Glutamatergic neuron (in vitro differentiated cells): Measurements from ENCODE around the gene TMEM232. TPM values are rescaled to one million over a fixed set of nuclear protein-coding genes. Genes with fewer than 3 reads are reported as not detected.

Experiments used
- DNase-seq: peaks from one replicate; pipeline ENCODE4 v3.0.0; 2022
- H3K27ac Mint-ChIP-seq: one replicate; pipeline ENCODE4 v1.8.0; 2020; ENCODE audit warnings: mild to moderate bottlenecking, mixed read lengths, inconsistent platforms; ENCODE audit not compliant: unreplicated experiment
- H3K27me3 Mint-ChIP-seq: one replicate; pipeline ENCODE4 v1.8.0; 2020; ENCODE audit warnings: mild to moderate bottlenecking, moderate library complexity, mixed read lengths, inconsistent platforms; ENCODE audit not compliant: unreplicated experiment
- H3K36me3 Mint-ChIP-seq: one replicate; pipeline ENCODE4 v1.8.0; 2020; ENCODE audit warnings: mild to moderate bottlenecking, mixed read lengths, inconsistent platforms; ENCODE audit not compliant: unreplicated experiment
- H3K4me1 Mint-ChIP-seq: one replicate; pipeline ENCODE4 v1.8.0; 2020; ENCODE audit warnings: mild to moderate bottlenecking, low read depth, mixed read lengths, inconsistent platforms; ENCODE audit not compliant: unreplicated experiment
- H3K4me3 Mint-ChIP-seq: one replicate; pipeline ENCODE4 v1.8.0; 2020; ENCODE audit warnings: mild to moderate bottlenecking, mixed read lengths, inconsistent platforms; ENCODE audit not compliant: unreplicated experiment
- H3K9me3 Mint-ChIP-seq: one replicate; pipeline ENCODE4 v1.8.0; 2020; ENCODE audit warnings: mild to moderate bottlenecking, moderate library complexity, mixed read lengths, inconsistent platforms; ENCODE audit not compliant: unreplicated experiment
- microRNA-seq: library from miRNA; unstranded; fragments of <30 nt; microRNA quantifications from one replicate; pipeline ENCODE4, GENCODE V29; 2020; ENCODE audit not compliant: unreplicated experiment
- total RNA-seq: library from RNA; stranded (reverse); fragmentation: NEBNext Ultra II Directional; extraction: Animal tissue kit (Norgen Biotek cat#: 25700); gene quantifications from one replicate; pipeline ENCODE4 v1.2.1, GENCODE V29; 2021; ENCODE audit not compliant: unreplicated experiment
- TF ChIP-seq, protein P1 (sequence below): fragments of 200-600 bp; sonication (generic); IDR thresholded peaks from one replicate; pipeline ENCODE4 v1.5.0; 2021; ENCODE audit not compliant: partially characterized antibody, unreplicated experiment

TMEM232 gene
- total RNA-seq, 1 donor from 2014 or later: 5.3 TPM

DNA sequence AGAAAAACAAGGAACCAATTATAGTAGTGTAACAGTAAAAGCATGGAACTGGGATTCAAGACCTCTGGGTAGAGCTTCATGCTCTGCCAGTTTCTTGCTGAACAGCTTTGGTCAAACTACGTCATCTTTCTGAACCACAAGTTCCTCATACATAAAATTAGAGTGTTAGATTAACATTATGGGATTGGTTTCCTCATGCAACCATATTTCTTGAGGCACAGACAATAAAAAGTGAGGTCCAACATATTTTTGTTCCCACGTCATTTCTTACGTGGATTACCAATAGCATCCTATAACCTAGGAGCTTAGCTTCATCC lies 354.8 kb downstream of the TMEM232 start:
- TF ChIP-seq, protein P1, sequence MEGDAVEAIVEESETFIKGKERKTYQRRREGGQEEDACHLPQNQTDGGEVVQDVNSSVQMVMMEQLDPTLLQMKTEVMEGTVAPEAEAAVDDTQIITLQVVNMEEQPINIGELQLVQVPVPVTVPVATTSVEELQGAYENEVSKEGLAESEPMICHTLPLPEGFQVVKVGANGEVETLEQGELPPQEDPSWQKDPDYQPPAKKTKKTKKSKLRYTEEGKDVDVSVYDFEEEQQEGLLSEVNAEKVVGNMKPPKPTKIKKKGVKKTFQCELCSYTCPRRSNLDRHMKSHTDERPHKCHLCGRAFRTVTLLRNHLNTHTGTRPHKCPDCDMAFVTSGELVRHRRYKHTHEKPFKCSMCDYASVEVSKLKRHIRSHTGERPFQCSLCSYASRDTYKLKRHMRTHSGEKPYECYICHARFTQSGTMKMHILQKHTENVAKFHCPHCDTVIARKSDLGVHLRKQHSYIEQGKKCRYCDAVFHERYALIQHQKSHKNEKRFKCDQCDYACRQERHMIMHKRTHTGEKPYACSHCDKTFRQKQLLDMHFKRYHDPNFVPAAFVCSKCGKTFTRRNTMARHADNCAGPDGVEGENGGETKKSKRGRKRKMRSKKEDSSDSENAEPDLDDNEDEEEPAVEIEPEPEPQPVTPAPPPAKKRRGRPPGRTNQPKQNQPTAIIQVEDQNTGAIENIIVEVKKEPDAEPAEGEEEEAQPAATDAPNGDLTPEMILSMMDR: no peak
- no peaks in the 10 kb centered on the region for H3K4me1 Mint-ChIP-seq
- no peaks in the 10 kb centered on the region for H3K9me3 Mint-ChIP-seq
- no peaks in the 10 kb centered on the region for H3K36me3 Mint-ChIP-seq
- no peak overlapping the region for H3K4me3 Mint-ChIP-seq
- DNase-seq: no peak
- no peaks in the 10 kb centered on the region for H3K27me3 Mint-ChIP-seq
- H3K27ac Mint-ChIP-seq: no peak overlapping the region

DNA sequence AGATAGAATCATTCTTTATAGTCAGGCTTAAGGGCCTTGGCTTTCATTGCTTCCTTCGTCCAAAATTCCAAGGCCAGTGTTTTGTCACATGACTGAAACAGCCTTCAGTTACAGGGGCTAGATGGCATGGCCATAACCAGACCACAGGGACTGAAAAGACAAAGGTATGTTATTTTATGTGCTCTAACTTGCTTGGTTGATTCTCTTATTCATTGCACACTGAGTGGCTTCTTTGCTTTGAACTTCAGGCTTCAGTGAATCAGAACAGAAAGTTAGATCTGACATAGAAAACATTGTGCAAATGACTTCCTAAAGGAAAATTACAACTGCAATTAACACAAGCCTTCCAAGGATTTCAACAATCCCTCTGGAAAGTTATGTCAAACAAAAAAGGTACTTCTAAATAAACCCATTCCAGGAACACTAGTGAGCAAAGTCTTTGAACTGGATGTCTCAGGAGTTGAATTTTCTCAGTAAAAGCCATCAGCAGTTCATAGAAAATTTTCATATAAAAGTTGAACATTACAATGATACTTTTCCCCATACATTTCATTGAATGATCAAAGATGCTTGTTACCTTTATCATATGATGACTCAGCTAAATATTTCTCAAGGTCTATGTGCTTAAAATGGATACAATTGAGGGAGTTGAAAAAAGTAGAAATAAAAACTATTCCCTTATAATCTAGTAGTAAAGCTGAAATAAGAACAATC lies 355.3 kb downstream of the TMEM232 start:
- no peaks in the 10 kb centered on the region for H3K4me1 Mint-ChIP-seq
- H3K36me3 Mint-ChIP-seq: no peaks in the 10 kb centered on the region
- no peak overlapping the region for H3K4me3 Mint-ChIP-seq
- no peak for DNase-seq
- no peaks in the 10 kb centered on the region for H3K27me3 Mint-ChIP-seq
- no peaks in the 10 kb centered on the region for H3K9me3 Mint-ChIP-seq
- TF ChIP-seq, protein P1: no peak
- H3K27ac Mint-ChIP-seq: no peak overlapping the region

Small RNA genes lying within 50 kb of the gene (microRNA-seq; reads per million reads assigned to microRNA genes)
- gene MIR548F3: not detected

Other genes starting within 250 kb of the TMEM232 start
- gene SLC25A46, start 12.3 kb upstream of the TMEM232 start, total RNA-seq: 38.1 TPM